Limb (tissue), 2 donors: ENCODE measurements around the gene ZNF790.

ENCODE experiments used
- DNase-seq, 2 donors: peaks; one replicate each; pipeline ENCODE4 v3.0.0-alpha.2; 2016; ENCODE audit errors: extremely low spot score in 2 of 2

The ZNF790 gene

DNA sequence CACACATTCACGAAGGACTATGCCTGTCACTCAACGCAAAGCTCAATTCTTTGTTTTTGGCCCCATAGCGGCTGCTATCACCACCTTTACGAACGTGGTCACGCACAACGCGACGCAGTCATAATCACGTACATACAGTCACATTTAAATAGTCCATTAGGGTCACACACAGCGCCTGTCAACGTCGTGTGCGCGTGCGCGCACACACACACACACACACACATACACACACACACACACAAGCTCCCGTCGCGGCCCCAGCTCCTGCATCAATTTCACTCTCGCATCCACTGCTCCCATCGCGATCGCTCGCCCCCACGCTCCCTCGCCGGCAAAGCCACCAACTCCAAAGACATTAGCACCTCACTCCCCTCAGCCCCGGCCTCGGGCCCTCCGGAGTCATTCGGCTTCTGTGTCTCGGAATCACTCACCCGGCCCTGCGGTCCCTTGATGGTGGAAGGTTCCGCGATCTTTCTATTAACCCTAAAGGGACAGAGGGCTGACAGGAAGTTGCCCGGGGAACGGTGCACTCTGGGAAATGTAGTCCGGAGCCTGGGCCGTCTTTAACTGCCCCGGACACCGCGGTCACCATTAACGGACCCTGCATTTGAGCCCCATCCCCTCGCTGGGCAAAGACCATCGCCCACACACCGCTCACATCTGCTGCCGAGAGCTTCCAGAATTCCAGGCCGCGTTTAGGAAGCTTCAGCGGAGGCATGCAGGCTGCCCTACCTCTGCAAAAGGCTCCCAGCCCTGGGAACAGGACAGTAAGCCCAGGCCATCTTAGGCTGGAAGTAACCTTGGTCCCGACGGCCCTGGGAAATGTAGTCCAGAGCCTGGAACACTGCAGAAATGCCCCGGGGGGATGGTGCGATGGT lies at the start of gene ZNF790:
TSS of gene ZNF790 (minus strand) at position 482 of the 878 bp plus-strand sequence. CDS start 12,768 bp downstream, outside the sequence.
- peak; percentile 92 to 93 for DNase-seq

DNA sequence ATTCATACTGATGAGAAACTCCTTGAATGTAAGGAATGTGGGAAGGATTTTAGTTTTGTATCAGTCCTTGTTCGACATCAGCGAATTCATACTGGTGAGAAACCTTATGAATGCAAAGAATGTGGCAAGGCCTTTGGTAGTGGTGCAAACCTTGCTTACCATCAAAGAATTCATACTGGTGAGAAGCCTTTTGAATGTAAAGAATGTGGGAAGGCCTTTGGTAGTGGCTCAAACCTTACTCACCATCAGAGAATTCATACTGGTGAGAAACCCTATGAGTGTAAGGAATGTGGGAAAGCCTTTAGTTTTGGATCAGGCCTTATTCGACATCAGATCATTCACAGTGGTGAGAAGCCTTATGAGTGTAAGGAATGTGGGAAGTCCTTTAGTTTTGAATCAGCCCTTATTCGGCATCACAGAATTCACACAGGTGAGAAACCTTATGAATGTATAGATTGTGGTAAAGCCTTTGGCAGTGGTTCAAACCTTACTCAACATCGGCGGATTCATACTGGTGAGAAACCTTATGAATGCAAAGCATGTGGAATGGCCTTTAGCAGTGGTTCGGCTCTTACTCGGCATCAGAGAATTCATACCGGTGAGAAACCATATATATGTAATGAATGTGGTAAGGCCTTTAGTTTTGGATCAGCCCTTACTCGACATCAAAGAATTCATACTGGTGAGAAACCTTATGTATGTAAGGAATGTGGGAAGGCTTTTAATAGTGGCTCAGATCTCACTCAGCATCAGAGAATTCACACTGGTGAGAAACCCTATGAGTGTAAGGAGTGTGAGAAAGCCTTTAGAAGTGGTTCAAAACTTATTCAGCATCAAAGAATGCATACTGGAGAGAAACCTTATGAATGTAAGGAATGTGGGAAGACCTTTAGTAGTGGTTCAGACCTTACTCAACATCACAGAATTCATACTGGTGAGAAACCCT lies 39.1 kb upstream of the ZNF790 start:
- DNase-seq: no peak

DNA sequence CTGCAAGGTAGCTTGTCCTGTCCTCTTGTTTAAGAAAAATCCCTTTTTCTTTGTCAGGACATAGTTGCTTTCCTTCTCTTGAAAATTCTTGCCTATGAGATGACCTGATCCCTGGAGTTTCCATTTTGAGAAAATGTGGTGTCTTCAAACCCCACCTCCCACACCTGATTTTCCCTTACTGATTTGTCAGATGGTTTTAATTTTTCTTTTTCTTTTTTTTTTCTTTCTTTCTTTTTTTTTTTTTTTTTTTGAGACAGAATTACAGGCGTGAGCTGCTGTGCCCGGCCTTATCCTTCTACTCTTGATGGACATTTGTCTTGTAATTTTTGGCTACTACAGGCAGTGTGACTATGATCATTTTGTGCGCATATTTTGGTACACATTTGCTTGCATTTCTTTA lies 13.7 kb upstream of the ZNF790 start:
- no peak for DNase-seq

DNA sequence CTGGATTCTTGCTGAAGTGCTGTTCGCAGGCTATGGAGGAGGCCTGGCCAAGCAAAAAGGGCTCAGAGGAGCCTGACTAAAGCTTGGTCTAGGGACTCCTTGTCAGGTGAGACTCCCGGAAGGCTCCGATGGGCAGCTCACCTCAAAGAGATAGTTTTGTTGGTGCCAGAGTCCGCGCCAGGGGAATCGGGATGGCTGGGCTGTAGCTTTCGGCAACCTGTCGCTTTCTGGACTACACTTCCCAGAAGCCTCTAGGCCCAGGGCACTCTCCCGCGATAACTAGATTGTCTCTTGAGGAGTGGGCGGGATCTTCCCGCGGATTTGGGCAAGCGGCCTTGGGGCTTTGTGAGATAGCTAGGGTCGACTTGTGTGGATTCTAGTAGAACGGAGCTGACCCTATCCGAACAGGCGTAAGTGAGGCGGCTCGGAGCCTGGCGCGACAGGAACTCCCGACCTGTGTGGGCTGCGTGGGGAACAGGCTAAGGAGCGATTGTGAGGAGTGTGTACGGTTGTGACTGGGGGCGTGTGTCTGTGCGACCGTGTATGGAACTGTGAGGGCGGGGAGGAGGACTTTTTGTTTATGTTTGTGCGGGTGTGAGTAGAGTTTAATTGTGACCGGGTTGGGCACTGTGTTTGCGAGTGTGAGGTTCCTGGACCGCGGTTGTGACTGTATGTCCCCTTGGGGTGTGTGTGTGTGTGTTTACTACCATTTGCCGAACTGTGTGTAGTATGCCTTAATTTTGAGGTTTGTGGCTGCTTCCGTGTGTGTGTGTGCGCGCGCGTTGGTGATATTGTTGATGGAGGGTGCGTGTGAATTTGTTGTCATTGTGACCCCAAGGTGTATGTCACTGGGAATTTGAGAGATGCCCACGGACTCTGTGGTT lies 12.6 kb upstream of the ZNF790 start, which contains the start of gene ZNF345:
TSS of gene ZNF345 (plus strand) at position 318 of the 884 bp plus-strand sequence. CDS start 25,955 bp downstream, outside the sequence.
- DNase-seq: peak; percentile 92 to 96

DNA sequence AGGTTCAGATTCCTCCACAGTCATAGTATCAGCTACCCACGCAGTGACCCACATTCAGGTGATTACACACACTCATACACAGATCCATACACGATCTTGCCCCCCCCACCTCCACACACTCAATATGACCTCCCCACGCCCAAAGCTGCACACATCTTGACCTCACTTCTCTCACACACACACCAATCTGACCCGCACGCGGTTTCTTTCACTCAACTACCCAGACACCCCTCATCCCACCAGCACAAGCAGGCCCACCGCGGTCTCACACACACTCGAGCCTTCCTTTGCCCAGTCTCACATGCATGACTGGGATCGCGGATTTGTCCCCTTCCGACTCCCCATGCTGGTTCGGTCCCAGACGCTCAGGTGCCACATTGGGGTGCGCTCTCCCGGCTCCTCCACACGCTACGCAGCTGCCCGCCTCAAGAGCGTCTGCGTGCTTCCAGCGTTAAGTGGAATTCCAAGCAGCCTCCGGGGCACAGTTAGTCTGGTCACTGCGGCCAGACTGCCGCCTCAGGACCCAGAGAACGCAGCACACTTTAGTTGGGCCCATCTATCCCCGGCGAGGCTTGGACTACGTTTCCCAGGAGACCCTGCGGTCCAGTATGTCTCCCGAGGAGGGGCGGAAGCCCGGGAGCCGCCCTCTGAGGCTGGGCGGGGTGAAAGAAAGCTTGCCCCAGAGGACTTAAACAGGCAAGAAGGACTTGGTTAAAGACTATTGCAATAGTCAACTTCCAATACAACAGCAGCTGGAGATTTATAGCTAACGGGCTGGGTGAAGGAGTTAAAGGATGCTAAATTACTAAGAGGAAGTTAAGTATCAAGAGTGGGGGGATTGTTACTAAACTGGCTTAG lies 11.7 kb upstream of the ZNF790 start:
- peak; percentile 88 to 90 for DNase-seq

DNA sequence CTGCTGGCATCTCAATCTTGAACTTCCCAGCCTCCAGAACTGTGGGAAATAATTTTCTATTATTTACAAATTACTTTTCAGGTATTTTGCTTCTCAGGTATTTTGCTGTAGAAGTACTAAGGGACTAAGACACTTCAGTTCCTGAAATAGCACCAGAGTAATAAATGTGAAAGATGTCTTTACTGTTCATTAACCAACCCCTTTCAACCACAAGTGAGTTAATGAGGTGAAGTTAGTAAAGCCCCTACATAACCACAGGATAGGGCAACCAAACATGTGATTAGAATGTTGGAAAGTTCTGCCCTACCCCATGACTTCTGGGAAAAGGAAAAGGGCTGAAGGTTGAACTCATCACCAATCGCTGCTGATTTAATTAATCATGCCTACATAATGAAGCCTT lies 9.8 kb upstream of the ZNF790 start:
- DNase-seq: no peak

DNA sequence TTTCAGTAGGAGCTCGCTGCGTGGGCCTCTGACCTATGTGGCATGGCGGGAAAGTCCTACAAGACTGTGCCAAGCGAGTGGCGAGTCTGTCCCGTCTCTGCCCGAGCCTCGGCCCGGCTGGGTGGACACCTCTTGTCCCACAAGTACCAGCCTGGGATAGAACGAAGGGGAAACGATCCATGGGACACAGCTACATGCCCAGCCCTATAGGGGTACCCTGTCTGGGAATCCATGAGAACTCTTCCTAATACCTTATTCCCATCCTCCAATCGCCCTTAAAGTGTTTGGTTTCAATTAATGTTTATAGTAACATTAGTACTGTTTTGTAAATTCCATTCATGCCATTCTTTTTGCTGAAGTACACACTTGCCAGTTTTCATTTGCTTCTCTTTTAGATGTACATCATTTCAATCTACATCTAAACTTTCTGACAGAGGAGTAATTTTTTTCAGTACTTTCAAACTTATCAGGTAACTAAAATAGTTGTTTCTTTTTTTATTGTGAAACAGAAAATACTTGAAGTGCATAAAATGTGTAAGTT lies 667 bp upstream of the ZNF790 start:
- DNase-seq: no peak

DNA sequence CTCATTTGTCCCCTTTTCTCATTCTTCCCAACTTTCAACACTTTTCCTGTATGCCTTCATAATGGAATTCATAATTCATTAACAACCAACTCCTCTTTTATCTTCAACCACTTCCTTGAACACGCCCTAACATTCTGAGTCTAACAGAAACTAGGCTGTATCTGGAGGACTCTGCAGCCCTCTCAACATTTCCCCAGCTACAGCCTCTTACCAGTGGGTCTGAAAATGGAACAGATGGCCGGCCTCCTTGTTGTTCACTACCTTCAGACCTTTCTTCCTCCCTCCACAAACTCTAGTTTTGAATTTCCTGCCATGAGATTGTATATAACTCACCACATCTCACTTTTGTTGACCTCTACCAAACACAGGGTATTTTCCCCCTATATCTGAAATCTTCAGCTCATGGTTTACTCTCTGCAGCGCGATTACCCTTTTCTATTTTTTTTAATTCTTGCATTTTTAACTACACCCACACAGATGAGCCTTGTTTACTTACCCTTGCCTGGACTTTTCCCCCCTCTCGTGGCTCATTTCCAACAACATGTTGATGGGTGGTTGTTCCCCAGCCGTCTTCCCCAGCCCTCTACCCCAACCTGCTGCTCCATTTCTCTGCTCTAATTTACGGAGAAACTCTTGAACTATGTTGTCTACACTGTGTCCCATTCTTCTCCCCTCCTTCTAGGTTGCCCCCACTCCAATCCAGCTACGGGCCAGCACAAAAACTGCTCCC lies 846 bp downstream of the ZNF790 start:
- DNase-seq: no peak

DNA sequence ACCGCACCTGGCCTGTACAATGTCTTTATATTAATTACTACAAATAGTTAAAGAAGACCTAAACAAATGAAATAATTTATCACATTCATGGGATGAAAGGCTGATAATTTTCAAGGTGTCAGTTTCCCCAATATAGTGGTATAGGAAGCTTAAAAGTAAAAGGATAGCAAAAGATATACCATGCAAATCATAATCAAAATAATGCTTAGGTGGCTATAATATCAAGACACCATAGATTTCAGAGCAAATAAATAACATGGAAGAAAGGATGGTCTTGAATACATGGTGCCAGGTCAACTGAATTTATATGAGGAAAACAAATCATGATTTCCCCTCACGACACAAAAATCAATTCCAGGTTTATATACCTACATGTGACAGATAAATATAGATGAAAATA lies 4.8 kb downstream of the ZNF790 start:
- DNase-seq: no peak

DNA sequence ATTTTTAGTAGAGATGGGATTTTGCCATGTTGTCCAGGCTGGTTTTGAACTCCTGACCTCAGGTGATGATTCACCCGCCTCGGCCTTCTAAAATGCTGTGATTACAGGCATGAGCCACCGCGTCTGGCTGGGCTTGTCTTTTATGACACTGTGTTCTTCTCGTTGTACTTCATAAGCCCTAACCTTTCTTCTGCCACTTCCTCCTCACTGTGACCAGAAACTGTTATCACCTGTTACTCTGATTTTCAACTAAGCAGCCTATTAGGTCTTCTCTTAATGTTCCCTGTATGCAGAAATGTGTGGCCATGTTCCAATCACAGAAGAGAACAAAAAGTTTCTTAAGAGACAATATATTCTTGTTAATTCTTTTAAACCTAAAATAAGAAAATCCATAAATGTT lies 16.4 kb downstream of the ZNF790 start:
- no peak for DNase-seq

DNA sequence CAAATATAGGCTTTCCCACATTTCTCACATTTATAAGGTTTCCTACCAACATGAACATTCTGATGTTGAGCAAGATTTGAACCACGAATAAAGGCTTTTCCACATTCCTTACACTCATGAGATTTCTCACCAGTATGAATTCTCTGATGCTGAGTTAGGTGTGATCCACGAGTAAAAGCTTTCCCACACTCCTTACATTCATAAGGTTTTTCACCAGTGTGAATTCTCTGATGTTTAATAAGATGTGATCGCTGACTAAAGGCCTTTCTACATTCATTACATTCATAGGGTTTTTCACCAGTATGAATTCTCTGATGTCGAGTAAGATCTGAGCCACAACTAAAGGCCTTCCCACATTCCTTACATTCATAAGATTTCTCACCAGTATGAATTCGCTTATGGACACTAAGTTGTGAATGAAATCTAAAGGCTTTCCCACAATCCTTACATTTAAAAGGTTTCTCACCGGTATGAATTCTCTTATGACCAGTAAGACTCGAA lies 19.0 kb downstream of the ZNF790 start:
- no peak for DNase-seq

DNA sequence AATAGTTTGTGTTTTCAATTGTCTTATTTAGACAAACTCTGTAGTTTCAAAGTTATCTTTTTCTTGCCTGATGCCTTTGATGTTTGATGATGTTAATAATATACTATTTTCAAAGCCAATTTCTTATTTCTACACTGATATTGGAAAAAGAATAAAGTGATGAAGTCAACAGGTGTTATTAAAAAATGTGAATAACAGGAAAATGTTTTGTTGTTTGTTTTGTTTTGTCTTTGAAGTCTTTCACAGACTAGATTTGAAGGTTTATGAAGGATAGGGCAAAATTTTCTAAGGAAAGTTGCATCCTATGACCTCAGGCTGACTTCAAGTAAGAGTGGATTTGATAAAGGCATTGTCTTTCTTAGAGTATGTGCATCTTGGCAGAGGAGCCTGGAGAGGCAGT lies 31.2 kb downstream of the ZNF790 start:
- no peak for DNase-seq

DNA sequence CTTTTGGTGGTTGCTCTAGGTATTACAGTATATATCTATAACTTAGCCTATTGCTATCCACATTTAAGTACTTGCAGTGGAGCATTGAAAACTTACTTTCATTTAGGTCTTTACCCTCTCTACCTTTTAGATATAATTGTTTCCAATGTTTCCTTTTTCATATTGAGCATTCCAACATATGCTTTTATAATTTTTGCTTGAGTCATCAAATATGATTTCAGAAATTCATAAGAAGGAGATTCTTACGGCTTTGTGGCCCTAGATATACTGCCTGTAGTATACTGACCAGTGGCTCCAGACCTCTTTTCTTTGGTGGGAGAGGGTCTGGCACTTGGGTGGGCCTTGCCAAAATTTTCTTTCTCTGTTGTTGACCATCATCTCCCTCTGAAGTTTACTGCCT lies 32.8 kb downstream of the ZNF790 start:
- no peak for DNase-seq

DNA sequence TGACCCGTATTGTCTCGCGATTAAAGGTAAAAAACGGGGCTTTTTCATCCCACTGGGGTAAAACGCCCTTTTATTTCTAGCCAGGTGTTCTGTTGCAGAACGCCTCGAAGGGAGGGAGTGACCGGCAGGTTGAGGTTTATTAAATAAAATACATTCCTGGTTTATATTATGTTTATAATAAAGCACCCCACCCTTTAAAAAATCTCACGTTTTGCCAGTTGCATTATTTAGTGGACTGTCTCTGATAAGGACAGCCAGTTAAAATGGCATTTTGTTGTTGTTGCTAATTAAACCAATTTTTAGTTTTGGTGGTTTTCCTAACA lies 40.4 kb downstream of the ZNF790 start:
- no peak for DNase-seq

DNA sequence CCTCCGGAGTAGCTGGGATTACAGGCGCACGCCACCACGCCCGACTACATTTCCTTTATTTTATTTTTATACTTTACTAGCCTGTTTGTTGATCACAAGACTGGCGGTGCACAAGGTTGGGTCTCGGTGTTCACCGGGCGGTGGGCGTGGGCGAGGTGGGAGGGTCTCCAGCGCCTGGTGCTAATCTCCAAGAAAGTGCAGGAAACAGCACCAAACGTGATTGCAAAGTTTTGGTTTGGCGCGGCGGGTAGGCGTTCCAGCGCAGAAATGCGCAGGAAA lies 41.5 kb downstream of the ZNF790 start:
- no peak for DNase-seq

DNA sequence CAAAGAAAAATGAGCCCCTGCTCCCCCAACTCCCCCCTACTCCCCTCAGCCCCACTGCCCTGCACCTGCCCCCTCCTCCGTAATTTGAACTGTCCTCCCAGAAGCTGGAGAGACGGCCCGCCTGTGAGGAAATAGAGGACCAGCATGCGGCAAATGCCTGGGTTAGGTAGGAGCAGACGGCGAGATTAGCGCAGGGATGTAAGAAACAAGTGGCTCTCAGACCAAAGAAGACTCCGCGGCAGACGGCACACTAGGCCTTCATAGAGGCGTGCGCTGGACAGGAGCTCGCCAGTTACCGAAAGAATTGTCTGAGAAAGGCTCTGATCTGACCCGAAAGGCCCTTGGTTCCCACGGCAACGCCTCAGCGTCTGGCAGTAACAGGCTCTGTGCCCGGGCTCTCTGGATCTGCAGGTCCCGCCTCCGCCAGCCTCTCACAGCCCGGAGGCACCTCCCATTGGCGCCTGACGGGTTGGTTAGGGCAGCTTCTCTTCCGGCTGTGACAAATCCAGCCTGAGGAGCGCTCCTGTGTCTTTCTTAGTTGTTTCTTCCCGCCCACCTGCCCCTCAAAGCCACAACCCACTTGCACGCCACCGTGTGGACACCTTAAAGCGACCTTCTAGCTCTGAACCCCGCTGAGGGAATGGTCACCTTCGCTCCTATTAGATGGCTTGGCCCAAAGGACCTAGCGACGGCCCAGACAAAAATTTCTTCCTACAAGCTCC lies 46.6 kb downstream of the ZNF790 start:
- peak in 1 of 2 donors; percentile 29 for DNase-seq

DNA sequence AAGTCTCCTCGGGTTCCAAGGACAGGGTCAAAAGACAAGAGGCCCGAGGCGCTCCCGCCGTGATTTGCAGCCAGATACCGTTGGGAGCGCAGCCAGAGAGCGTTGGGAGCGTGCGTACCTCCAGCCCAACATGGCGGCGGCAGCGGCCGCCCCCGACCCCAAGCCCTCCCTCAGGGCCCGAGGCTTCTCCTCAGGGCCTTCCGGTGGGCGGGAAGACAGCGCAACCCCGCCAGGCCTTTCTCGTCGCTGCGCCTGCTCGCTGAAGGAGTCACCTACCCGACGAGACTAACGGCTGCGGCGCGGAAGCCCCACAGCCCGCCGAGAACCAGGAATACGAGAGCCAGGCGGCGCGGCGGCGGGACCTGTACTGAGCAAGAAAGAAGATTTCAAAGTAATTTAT lies 62.4 kb downstream of the ZNF790 start:
- peak in 1 of 2 donors; percentile 31 for DNase-seq

DNA sequence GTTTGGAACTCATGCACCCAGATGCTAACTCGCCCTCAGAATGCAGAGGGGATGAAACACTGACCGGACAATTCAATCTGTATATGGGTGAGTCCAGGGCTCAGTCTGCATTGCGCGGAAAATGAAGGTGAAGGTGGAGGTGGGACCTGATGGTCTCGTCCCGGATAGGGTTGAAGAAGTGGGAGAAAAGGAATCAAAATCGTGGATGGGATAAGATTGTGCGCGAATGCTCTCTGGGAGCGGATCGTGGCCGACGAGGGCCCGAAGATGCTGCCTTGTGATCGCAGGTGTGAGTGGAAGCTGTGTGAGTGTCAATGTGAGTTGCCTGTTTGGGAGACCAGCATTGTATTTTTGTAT lies 65.0 kb downstream of the ZNF790 start:
- DNase-seq: no peak
